Bronchus fibroblast of lung (primary cell): ENCODE results near the gene BST2. TPM values are rescaled to one million over a fixed set of nuclear protein-coding genes. Genes with fewer than 3 reads are reported as not detected.

Experiments used
- total RNA-seq: library from RNA; depleted of rRNA; stranded (reverse); fragments of >200 nt; gene quantifications from 2 replicates; pipeline ENCODE4 v1.2.3, GENCODE V29; 2015

Gene BST2, protein sequence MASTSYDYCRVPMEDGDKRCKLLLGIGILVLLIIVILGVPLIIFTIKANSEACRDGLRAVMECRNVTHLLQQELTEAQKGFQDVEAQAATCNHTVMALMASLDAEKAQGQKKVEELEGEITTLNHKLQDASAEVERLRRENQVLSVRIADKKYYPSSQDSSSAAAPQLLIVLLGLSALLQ
- total RNA-seq = 1.6 TPM in 1 of 2 replicates, not detected in the other

GRCh38 chr19:17405250-17406045 lies at the start of gene BST2:
Gene BST2, minus strand, starts transcription at chr19:17405630. Its CDS starts 55 bp downstream, at chr19:17405575.

GRCh38 chr19:17448131-17448967 lies 42.9 kb upstream of the BST2 start, which contains the start of gene TMEM221:
Gene TMEM221, minus strand, starts transcription at chr19:17448668. Its CDS starts 206 bp downstream, at chr19:17448462.

DNA sequence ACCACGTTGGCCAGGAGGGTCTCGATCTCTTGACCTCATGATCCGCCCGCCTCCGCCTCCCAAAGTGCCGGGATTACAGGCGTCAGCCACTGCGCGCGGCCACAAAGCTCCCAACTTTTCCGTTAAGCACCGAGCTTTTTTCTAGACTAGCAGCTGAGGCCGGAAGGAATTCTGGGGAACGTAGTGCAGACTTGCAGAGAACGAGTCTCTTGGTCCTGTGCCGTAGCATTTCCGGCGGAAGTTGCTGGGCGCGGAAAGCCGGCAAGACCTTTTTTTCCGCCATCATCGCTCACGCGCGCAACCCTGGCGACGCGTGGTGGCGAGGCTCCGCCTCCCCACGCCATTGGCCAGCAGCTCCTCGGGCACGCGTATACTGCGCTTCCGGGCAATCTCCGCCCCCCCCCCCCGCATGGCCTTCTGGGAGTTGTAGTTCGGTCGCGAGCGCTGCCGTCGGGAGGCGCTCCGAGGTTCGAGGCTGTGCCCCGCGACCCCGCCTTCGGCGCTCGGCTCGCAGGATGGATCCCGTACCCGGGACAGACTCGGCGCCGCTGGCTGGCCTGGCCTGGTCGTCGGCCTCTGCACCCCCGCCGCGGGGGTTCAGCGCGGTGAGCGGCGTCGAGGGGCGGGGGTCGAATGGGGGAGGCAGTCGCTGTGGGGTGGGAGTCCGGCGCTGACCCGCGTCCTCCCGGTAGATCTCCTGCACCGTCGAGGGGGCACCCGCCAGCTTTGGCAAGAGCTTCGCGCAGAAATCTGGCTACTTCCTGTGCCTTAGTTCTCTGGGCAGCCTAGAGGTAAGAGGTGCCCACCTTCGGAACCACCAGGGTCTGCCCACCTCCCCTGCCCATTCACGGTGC lies 14.4 kb upstream of the BST2 start, which contains the start of gene MVB12A:
Gene MVB12A (plus strand): TSS at position 427 of the 854 bp plus-strand sequence. CDS start 89 bp downstream, at position 516.

GRCh38 chr19:17393914-17394313 lies 11.5 kb downstream of the BST2 start, which contains the start of gene CCDC194:
Gene CCDC194, minus strand, starts transcription at chr19:17394196. Its CDS starts 38 bp downstream, at chr19:17394158.

GRCh38 chr19:17376935-17377600 lies 28.4 kb downstream of the BST2 start, which contains the start of gene PLVAP:
Gene PLVAP, minus strand, starts transcription at chr19:17377342. Its CDS starts 54 bp downstream, at chr19:17377288.

Other genes with a start within 250 kb of the BST2 start
- 21.0 and 28.1 TPM in 2 replicates for gene USE1, start 190.3 kb downstream of the BST2 start, total RNA-seq
- 4.7 and 5.1 TPM in 2 replicates for gene OCEL1, start 179.4 kb downstream of the BST2 start, total RNA-seq
- 58.7 and 66.7 TPM in 2 replicates for gene NR2F6, start 159.7 kb downstream of the BST2 start, total RNA-seq
- not detected in 2 replicates for gene USHBP1, start 140.9 kb downstream of the BST2 start, total RNA-seq
- gene BABAM1, start 138.2 kb downstream of the BST2 start, total RNA-seq = 114 and 121 TPM in 2 replicates
- gene ANKLE1, start 123.7 kb downstream of the BST2 start, total RNA-seq = 1.5 TPM in 2 replicates
- 16.5 and 18.3 TPM in 2 replicates for gene ABHD8, start 102.2 kb downstream of the BST2 start, total RNA-seq
- 94.0 and 119 TPM in 2 replicates for gene MRPL34, start 99.8 kb downstream of the BST2 start, total RNA-seq
- gene DDA1, start 96.1 kb downstream of the BST2 start, total RNA-seq = 30.3 and 41.0 TPM in 2 replicates
- 5.2 and 5.5 TPM in 2 replicates for gene ANO8, start 70.8 kb downstream of the BST2 start, total RNA-seq
- 13.7 and 16.3 TPM in 2 replicates for gene GTPBP3, start 68.1 kb downstream of the BST2 start, total RNA-seq
- not detected in 2 replicates for gene PLVAP, start 28.3 kb downstream of the BST2 start, total RNA-seq
- not detected in 2 replicates for gene CCDC194, start 11.4 kb downstream of the BST2 start, total RNA-seq
- gene MVB12A, start 14.4 kb upstream of the BST2 start, total RNA-seq = 101 and 106 TPM in 2 replicates
- gene TMEM221, start 43.0 kb upstream of the BST2 start, total RNA-seq = under 0.01 TPM in 1 of 2 replicates, not detected in the other
- gene NXNL1, start 55.3 kb upstream of the BST2 start, total RNA-seq = not detected in 2 replicates
- 8.6 and 9.8 TPM in 2 replicates for gene SLC27A1, start 64.9 kb upstream of the BST2 start, total RNA-seq
- gene PGLS, start 106.0 kb upstream of the BST2 start, total RNA-seq = 84.2 and 96.3 TPM in 2 replicates
- 147 and 158 TPM in 2 replicates for gene COLGALT1, start 150.0 kb upstream of the BST2 start, total RNA-seq